A549 (cell line): ENCODE data around the gene ACTN1.

ENCODE experiments used
- BCL3 ChIP-seq: fragments of >200 bp; sonication (Bioruptor Twin); formaldehyde crosslinking; IDR thresholded peaks from 3 replicates; pipeline ENCODE4 v1.6.1; 2016
- BHLHE40 ChIP-seq: IDR thresholded peaks from 2 replicates; pipeline ENCODE4 v1.6.1; 2012; ENCODE audit warnings: low read depth, low read length, inconsistent platforms
- CEBPB ChIP-seq, 2 experiments: fragments of >200 bp in 1 of 2; sonication (Bioruptor Twin) in 1 of 2; formaldehyde crosslinking in 1 of 2; IDR thresholded peaks; 2 replicates each; pipeline ENCODE4 v1.6.1; 2012 to 2016
- CHD2 ChIP-seq: fragments of 150-350 bp; IDR thresholded peaks from 2 replicates; pipeline ENCODE4 v1.6.1; 2014; ENCODE audit warnings: low read length; ENCODE audit not compliant: partially characterized antibody
- CTCF ChIP-seq: fragments of >200 bp; sonication (Bioruptor Twin); formaldehyde crosslinking; IDR thresholded peaks from 3 replicates; pipeline ENCODE4 v1.5.1; 2016
- EP300 ChIP-seq, 2 experiments: fragments of >200 bp; sonication (Bioruptor Twin); formaldehyde crosslinking; IDR thresholded peaks; 2 replicates in 1 of 2; 3 replicates in 1 of 2; pipeline ENCODE4 v1.6.1; 2016 to 2017
- HEYL ChIP-seq: fragments of 250-450 bp; sonication (Bioruptor Pico); IDR thresholded peaks from 2 replicates; pipeline ENCODE4 v1.8.0; 2021; ENCODE audit warnings: mild to moderate bottlenecking, moderate library complexity
- POLR2A ChIP-seq: IDR thresholded peaks from 2 replicates; pipeline ENCODE4 v1.6.1; 2012; ENCODE audit warnings: mild to moderate bottlenecking, low read length
- RAD21 ChIP-seq, 2 experiments: fragments of >200 bp in 1 of 2; sonication (Bioruptor Twin) in 1 of 2; formaldehyde crosslinking in 1 of 2; IDR thresholded peaks in 1 of 2; conservative IDR thresholded peaks in 1 of 2; 2 replicates in 1 of 2; 3 replicates in 1 of 2; pipeline ENCODE4 v1.6.1; 2012 to 2018; ENCODE audit warnings: inconsistent platforms in 1 of 2

- TF ChIP-seq CTCF (no peak), BHLHE40 (no peak), HEYL (no peak), RAD21 (conservative IDR thresholded peaks at IDR 0.05 in 1 of 2, IDR thresholded peaks at IDR 0.05 in 1 of 2) (no peak), BCL3 (no peak), CEBPB (IDR thresholded peaks at IDR 0.05) (no peak), POLR2A (no peak), EP300 (IDR thresholded peaks at IDR 0.05) (no peak), CHD2 (no peak)
Measured at GRCh38 chr14:68975667-68976066, 3.4 kb downstream of the ACTN1 start.
